TTC549 (cell line): ENCODE data around the gene TRIM67.
"Not testable (repeated sequence)": the region's sequence is repeated elsewhere in the genome, so short reads cannot be mapped to it uniquely, and the experiment has no call there.

ENCODE experiments used
- FAIRE-seq: peaks from 2 replicates; lab custom pipeline; 2012; peaks lifted over from hg19 to GRCh38; lab: Jason Lieb, UNC

The TRIM67 gene

GRCh38 chr1:231158141-231158540 is 3.7 kb upstream of the TRIM67 start:
- not testable (repeated sequence) for FAIRE-seq

DNA sequence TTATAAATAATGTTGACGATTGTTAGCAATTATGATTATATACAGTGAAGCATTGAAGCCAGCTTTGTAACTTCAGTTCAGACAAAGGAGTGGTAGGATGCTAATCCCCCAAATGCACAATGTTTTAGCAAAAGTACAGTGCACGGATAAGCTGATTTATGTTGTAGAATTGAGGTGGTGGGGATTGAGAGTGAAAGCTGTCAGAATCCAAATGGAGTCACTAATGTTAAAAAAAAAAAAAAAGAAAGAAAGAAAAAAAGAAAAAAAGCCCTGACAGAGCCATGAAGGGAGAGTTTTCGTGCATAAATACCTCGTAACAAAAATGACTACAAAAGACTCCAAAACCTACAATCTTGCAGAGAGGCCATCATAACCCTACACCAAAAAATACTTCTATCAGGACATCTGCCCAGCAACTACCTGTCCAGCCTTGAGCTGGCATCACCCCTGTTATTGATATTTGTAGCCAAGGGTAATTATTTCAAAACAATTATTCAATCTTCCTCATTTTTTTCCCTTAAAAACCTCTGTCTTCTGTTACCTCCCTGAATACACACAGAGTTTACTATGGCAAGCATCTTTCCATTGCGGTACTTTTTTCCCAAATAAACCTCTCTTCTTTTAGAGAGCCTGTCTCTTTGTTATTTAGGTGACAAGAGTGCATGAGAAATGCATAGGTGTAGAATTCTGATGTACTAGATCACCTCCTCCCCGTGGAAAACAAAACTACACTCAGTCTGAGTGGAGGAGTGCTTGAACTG is 2.5 kb upstream of the TRIM67 start:
- no peak for FAIRE-seq

DNA sequence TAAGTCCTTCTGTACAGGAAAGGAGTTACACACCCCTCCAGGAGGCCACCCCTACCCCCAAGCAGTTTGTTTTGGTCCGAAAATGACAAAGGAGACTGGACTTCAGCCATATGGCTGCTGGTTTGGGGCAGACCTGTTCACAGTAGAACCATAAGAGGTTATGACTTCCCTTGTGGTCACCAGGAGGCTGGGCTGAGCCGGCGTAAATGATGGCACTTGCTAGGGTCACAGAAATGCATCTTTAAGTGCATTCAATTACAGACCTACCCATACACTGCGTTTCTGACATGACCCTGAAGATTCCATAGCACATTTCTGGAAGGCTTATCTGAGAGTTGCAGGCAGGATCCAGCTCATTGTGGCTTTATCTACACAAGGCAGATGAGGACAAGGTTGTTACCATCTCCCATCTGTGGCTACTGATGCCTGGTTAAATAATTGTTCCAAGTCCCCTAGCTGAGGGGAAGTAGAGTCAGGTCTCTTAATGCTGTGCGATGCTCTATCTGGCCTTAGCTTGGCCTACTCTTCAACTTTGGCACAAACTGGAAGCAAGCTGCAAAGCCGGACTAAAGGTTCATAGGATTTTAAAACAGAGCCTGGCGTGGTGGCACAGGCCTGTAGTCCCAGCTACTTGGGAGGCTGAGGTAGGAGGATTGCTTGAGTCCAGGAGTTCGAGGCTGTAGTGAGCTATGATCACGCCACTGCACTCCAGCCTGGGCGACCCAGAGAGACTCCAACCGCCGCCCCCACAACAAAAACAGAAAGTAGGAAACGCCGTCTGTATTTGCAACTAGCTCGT is 1.7 kb upstream of the TRIM67 start:
- no peak for FAIRE-seq

- FAIRE-seq = no peak
Measured at GRCh38 chr1:231160895-231161666, 777 bp upstream of the TRIM67 start.

DNA sequence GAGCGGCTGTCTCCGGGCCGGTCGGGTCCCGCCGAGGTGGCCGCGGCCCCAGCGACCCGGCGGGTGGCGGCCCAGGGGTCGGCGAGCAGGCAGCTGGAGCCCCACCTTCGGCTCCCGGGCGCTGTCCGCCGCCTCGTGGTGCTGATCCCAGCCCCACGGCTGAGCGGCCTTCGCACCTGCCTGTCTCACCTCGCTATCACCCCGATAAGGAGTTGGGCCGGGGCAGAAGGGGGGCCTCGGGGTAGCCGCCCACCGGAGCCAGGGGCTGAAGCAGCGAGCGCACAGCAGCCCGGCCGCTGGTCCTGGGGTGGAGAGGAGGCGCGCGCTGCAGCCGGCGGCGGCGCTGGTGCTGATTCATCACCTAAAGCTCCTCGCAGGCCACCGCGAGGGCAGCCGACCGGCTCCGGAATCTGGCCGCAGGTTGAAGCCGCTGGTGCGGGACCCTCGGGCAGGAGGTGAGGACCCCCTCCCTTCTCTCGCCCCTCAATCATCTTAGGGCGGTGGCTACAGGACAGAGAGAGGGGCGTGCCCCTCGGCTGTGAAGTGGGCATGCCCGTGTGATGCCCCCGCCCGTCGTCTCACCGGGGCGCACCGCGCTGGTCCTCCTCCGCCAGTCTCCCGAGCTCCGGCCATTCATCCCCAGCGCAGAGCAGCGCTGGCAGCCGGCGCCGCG is 575 bp downstream of the TRIM67 start:
- FAIRE-seq = no peak

- no peak for FAIRE-seq
Measured at GRCh38 chr1:231162970-231163829, 1.3 kb downstream of the TRIM67 start.

DNA sequence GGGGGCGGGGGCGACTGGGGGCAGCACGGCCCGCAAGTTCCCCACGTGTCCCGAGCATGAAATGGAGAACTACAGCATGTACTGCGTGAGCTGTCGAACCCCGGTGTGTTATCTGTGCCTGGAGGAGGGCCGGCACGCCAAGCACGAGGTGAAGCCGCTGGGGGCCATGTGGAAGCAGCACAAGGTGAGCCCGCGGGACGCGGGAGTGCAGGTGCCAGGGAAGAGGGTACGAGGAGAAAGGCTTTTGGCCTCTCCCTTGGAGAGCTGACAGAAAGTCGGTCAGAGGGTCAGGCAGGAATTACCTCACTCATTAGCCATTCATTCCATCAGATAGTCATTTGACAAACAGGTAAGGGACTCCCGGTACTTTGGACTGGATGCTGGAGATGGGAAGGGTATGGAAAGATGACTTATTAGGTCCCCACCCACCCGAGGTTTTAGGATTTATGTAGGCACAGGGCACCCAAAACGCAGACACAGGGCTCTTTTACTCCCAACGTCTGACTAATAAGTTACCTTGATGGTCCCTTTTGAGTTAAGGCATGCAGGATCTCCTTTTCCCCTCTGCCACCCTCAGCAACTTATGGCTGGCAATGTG is 2.1 kb downstream of the TRIM67 start:
- no peak for FAIRE-seq

DNA sequence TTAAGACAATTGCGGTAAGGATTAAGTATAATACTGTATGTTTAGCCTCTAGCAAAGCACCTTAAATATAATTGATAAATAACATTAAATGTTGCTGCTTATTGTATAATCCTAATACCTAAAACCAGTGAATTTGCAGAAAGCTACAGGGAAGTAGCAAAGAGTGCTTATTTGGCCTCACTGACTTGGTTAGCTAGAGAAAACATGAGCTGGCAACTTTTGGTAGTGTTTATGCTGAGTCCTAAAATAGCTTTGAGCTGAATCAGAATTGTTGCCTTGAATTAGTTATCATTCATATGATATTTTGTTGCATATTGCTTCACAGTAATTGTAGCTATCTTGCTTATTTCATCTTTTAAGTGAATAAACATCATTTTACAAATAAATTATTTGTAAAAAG is 3.5 kb downstream of the TRIM67 start:
- FAIRE-seq = no peak

- FAIRE-seq = no peak
Measured at GRCh38 chr1:231166398-231166797, 4.5 kb downstream of the TRIM67 start.

- no peak for FAIRE-seq
Measured at GRCh38 chr1:231170875-231171274, 9.0 kb downstream of the TRIM67 start.

GRCh38 chr1:231171623-231172197 is 9.9 kb downstream of the TRIM67 start:
- no peak for FAIRE-seq

DNA sequence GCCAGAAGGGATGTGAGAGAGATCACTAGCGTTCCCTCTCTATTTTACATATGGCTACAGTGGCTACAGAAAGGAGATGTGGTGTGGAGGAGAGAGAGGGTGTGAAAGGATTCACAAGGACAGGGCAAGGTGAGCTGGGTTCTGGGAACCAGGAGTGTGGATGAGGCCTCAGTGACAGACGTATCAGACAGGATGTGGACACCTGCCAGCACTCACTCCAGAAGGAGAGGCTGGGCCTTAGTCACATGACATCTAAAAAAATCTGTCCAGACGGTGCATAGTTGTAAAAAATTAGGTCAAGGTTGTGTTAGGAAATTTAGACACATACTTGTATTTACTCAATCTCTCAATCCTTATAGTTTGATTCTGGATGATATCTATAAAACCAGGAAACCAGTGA is 10.6 kb downstream of the TRIM67 start:
- no peak for FAIRE-seq

GRCh38 chr1:231176421-231176820 is 14.6 kb downstream of the TRIM67 start:
- no peak for FAIRE-seq

DNA sequence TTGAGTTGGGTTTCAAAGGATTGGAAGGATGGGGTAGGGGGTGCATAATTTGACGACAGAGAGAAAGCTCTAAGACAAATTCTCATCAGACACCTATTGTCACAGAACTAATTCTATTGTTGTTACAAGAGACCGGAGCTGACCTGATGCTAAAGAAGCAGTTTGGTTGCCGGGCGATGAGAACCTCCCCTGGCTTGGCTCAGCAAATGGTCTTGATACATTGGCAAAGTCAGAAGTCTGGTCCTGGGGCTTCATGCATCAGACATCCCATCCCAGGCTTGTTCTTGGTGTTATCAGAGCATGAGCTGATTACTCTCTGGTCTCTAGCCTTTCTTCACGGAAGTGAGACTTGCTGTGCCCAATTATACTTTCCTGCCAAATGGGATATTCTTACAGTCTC is 15.4 kb downstream of the TRIM67 start:
- FAIRE-seq = no peak

DNA sequence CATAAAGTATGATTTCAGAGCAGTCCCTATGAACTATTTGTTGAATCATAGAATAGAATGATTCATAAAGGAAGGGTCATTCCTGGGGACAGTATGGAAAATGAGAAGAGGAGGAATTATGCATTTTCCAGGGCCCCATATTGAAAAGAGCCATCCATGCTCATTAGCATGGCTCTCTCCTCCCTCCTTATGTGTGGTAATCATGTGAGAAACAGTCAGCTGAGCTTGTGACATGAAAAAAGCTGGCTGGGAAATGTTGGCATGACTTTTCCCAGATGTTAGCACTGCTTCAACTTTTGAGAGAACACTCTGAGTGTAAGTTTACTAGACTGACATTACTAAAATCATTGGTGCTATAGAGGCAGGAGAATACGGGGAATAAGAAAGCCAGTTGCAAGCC is 16.1 kb downstream of the TRIM67 start:
- no peak for FAIRE-seq

DNA sequence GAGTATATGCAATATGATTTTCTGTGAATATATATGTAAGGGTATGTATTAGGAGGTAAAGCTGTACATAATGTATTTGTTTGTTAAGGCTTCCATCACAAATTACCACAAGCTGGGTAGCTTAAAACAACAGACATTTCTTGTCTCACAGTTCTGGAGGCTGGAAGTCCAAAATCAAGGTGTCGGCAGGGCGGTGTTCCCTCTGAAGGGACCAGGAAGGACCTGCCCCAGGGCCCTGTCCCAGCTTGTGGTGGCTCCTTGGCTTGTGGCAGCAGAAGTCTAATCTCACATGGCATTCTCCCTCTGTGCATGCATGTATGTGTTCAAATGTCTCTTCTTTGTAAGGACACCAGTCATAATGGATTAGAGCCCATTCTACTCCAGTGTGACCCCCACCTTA is 17.1 kb downstream of the TRIM67 start:
- no peak for FAIRE-seq

- FAIRE-seq = no peak
Measured at GRCh38 chr1:231180034-231180433, 18.2 kb downstream of the TRIM67 start.

GRCh38 chr1:231181271-231181670 is 19.4 kb downstream of the TRIM67 start:
- FAIRE-seq = no peak

DNA sequence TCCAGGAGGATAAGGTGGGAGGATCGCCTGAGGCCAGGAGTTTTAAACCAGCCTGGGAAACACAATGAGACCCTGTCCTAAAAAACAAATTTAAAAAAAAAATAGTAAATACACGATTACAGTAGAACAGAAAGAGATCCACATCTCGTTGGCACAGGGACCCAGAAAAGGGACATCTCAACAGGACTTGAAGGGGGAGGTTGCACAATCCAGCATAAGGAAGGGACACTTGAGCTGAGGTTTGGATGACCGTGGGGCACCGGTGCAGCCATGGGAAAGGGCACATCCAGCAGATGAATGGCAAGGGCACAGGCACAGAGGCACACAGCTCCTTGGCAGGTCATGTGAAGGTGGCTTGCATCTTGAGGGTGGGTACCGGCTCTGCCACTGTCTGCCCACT is 20.5 kb downstream of the TRIM67 start:
- no peak for FAIRE-seq
